SK-N-DZ (cell line): ENCODE measurements around the gene SIRT2.

ENCODE experiments used
- DNase-seq: peaks from one replicate; pipeline ENCODE4 v3.0.0-alpha.2; 2015; ENCODE audit warnings: low spot score

SIRT2 gene

DNA sequence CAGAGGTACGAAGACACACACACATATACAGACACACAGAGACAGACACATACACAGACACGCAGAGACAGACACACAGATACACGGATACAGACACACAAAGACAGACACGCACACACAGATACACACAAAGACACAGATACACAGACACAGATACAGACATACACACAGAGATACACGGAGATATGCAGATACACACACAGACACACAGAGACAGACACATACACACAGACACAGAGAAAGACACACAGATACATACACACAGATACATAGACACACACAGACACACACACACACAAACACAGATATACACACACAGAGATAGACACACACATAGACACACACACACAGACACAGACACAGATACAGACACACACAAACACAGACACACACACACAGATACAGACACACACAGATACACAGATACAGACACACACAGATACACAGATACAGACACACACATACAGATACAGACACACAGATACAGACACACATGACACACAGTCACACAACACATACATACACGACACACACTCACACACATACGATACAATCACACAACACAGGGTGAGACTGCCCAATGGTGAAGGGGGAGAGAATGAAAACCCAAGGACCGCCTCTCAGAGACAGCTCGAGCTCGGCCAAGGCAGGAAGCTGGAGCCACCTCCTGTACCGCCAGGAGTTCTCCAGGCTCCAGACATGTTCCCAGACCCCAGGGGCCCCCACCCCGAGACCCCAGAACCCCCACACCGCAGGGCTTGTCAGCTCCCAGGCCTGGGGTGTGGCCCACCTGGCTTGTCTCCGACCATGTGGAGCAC is 21.4 kb upstream of the SIRT2 start:
- DNase-seq: no peak

DNA sequence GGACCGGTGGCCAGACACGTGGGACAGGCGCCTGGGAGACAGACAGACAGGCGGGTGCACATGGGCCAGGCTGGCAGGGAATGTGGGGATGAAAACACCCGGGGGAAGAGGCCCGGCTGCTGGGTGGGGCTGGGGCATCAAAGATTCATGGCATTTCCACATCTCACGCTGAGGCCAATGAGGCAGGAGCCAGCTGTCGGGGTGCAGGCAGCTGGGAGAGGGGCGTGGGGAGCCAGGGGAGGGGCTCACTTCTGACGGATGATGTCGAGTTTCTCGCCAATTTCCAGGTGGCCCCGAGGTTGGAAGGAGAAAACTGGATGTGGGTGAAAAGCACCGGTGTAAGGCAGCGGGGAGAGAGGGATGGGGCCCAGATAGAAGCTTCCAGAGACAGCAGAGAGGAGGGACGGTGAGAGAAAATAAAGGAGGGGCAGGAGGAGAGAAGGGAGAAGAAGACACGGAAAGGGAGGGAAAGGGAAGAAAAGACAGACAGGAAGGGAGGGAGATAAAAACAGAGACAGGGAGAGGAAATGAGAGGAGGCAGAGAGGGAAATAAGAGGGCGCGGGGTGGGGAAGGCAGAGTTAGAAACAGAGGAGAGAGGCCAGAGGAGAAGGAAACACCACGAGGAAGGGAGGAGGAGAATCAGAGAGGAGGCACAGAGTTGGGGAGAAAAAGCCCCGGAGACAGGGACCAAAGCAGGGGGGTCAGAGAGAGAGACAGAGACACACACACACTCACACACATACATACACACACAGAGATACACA is 20.6 kb upstream of the SIRT2 start:
- no peak for DNase-seq

- no peak for DNase-seq
Observed at GRCh38 chr19:38918526-38918925, 19.1 kb upstream of the SIRT2 start.

GRCh38 chr19:38917921-38918491 is 18.6 kb upstream of the SIRT2 start:
- DNase-seq: no peak

DNA sequence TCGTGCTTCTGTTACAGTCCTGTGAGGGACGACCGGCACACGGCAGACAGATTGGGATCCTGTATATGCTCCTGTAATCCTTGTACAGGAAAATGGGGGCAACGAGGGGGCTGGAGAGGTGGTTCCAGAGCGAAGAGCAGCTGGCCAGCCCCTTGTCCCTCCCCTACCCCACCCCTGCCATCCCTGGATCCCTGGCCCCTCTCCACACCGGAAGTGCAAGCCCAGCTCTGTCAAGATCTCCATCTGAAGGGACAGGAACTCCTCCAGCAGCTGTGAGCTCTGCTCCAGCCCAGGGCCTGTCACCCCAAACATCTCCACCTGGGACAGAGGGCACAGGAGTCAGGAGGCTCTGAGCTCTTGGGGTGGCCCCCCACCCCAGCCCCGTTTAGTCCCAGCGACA is 18.1 kb upstream of the SIRT2 start:
- DNase-seq: no peak

- DNase-seq: no peak
Observed at GRCh38 chr19:38915329-38916321, 16.2 kb upstream of the SIRT2 start.

- no peak for DNase-seq
Observed at GRCh38 chr19:38913958-38914357, 14.5 kb upstream of the SIRT2 start.

DNA sequence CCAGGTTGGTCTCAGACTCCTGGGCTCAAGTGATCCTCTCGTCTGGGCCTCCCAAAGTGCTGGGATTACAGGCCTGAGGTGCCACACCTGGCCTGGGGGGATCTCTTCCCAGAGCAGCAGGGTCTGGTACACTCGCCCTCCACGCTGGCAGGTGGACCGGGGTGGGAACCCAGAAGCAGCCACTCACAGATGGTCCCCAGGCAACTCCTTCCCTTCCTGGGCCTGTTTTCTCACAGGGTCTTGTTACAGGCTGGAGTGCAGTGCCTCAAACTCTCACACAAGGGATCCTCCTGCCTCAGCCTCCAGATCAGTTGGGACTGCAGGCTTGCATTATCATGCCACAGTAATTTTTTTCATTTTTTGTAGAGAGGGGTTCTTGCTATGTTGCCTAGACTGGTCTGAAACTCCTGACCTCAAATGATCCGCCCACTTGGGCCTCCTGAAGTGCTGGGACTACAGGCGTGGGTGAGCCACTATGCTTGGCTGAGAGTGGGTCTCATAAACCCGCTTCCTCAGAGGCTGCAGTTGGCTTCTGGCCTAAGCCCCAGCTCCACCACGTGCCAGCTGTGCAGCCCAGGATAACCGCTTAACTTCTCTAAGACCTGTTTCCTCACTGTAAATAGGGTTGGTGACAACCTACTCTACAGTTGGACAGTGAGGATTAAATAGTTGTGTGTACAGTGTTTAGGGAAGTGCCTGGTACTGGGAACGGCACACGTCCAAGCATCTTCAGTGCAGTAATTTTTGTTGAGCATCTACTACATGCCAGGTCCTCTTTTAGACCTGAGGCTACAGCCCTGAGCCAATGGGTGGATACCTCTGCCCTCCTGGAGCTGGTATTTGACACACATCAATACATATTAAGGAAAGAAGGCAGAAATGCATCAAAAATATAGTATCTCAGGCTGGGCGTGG is 13.4 kb upstream of the SIRT2 start:
- no peak for DNase-seq

DNA sequence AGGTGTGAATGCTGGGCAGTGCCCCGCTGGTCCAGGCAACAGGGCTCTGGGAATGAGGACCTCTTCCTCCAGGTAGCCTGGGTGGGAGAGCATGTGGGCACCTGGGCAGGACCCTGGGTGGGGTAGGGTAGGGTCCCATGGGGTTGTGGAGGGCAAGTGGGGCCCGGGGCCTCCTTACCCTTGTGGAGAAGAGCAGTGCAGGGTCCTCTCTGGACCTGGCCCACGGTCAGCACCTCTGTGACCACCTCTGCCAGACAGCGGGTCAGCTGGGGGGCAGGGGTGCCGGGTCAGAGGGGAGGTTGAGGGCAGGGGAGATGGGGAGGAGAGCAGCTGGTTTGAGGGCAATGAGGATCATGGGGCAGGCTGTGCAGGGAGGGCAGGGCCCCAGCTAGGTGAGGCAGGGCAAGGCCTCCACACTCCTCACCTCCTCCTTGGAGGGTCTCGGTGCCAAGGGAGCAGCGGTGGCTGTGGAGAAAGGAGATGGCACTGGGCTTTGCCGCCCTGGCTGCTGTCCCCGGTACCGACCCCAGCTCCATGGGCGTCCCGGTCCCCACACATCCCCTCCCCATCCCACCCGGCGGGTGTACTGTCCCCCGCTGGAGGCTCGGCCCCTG is 12.1 kb upstream of the SIRT2 start:
- no peak for DNase-seq

- DNase-seq: no peak
Observed at GRCh38 chr19:38910488-38910887, 11.1 kb upstream of the SIRT2 start.

GRCh38 chr19:38908911-38909310 is 9.5 kb upstream of the SIRT2 start:
- no peak for DNase-seq

DNA sequence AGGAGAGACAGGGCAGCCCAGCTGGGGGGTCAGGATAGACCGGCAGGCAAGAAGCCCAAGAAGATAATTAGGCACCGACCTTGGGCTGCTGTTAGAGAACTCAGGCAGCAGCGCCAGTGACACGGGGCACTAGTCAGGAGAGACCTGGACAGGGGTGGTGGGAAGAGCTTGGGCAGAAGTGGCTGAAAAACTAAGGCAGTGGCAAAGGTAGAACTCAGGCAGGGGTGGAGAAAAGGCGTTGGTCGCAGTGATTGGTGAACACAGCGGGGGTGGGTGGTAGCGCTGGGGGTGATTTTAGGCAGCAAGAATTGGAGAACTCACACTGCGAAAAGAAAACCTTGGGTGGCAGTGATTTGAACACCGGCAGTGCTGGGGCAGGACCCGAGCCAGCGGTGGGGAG is 8.3 kb upstream of the SIRT2 start:
- no peak for DNase-seq

DNA sequence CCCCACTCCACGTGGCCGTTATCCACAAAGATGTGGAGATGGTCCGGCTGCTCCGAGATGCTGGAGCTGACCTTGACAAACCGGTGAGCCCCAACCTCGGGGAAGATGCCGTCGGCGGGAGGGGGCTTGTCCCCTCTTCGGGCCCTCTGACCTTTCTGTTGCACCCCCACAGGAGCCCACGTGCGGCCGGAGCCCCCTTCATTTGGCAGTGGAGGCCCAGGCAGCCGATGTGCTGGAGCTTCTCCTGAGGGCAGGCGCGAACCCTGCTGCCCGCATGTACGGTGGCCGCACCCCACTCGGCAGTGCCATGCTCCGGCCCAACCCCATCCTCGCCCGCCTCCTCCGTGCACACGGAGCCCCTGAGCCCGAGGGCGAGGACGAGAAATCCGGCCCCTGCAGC is 7.8 kb upstream of the SIRT2 start:
- DNase-seq: no peak

- DNase-seq: no peak
Observed at GRCh38 chr19:38905620-38906019, 6.2 kb upstream of the SIRT2 start.

GRCh38 chr19:38904581-38905539 is 5.4 kb upstream of the SIRT2 start:
- no peak for DNase-seq

DNA sequence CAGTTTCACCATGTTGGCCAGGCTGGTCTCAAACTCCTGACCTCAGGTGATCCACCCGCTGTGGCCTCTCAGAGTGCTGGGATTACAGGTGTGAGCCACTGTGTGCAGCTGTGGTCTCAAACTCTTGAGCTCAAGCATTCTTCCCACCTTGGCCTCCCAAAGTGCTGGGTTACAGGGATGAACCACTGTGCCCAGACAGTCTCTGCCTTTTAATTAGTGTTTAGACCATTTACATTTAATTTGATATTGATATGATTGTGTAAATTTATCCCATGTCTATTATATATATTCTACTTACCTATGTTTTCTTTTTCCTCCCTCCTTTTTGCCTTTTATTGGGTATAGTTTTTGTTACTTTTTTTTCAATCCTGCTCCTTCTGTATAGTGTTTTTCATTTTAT is 2.3 kb upstream of the SIRT2 start:
- DNase-seq: no peak

- DNase-seq: no peak
Observed at GRCh38 chr19:38900743-38901190, 1.3 kb upstream of the SIRT2 start.

- DNase-seq: no peak
Observed at GRCh38 chr19:38900202-38900629, 798 bp upstream of the SIRT2 start.
